Measurements from ENCODE around the gene ZSCAN9.
A peak's percentile ranks its signal among the peaks of the same experiment; 100 is the strongest.

Gene ZSCAN9

DNA sequence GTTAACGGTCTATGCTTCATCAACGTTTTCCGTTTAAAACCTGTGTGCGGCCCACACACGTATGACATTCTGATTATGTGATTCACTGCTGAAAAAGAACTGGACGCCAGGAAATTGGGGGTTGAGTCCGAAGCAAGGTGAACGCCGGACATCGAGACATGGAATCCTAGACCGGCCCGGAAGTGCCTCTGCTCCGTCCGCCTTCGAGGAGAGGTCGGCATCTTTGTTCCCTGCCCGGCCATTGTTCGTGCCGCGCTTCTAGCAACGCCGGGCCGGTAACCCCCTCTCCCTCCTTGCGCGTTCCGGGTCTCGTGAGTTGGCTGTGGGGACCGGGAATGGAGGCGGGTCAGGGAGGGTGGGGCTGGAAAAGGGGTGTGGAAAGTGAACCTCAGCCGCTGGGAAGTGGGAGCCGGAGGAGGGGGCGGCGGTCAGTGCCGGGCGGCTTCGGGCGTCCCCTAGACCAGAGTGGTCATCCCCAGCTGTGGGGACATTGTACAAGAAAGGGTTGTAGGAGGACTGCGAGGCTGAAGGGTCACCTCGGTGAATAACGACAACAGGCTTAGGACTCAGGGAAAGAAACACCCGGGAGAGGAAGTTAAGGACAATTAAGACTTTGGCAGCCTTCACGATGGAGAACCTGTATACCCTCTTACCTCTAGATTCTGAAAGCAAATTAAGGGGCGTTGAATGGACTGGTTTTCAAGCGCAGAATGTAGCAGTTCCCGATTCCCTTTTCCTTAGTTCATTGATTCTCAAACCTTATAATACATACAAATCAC is at the start of gene ZSCAN9:
Gene ZSCAN9 (plus strand): TSS at position 220 of the 779 bp plus-strand sequence. CDS start 1,810 bp downstream, outside the sequence.
- DNase-seq = peak in 13 of 14 donors; percentile 17 to 88 (median 57)

DNA sequence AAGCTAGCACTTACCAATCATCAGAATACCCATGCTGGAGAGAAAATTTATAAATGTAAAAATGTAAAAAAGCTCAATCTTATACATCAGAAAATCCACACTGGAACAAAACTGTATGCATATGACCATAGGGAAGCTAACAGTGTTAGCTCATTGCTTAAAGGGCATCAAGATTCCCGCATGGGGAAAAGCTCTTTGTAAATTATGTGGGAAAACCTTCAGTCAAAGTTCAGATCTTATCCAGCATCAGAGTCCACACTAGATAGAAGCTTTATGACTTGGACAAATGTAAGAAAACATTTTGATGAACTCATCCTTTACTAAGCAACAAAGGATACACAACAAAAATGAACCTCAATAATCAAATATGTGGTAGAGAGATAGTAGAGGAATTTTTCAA is 48.7 kb upstream of the ZSCAN9 start:
- DNase-seq = no peak

DNA sequence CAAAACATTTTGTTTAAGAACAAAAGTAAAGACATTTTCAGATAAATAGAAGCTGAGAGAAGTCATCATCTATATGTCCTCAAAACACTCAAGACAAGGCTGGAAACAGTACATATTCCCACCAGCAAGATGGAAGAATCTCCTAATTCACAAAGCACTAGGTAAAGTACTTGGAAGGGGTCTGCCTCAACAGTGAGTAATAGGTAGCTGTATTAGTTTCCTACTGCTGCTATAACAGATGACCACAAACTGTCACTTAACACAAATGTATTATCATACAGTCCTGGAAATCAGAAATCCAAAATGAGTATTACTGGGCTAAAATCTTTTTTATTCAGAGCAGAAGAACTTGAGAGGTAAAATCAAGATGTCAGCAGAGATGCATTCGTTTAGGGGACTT is 42.8 kb upstream of the ZSCAN9 start:
- no peak for DNase-seq

DNA sequence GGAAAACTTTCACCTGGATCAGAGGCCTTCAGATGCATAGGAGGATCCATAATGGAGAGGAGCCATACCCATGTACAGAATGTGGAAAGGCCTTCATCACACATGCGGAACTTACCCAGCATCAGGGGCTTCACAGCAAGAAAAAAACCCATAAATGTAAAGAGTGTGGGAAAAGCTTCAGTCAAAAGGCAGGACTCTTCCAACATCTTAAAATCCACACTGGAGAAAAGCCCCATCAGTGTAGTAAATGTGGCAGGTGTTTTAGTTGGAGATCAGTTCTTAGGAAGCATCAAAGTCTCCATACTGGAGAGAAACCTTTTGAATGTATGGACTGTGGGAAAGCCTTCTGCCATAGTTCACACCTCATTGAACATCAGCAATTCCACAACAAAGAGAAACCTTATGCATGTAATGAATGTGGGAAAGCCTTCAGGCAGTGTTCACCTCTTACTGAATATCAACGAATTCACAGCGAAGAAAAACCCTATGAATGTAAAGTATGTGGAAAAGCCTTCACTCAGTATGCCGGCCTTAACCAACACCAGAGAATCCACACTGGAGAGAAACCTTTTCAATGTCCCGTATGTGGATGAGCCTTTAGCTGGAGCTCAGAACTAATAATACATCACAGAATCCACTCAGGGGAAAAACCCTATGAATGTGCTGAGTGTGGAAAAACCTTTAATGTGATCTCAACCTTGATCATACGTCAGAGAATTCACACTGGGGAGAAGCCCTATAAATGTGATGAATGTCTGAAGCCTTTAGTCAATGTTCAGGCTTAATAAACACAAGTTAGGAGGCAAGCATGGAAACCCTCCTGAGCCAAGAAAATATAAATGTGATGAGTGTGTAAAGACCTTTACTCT is 36.7 kb upstream of the ZSCAN9 start:
- DNase-seq = no peak

DNA sequence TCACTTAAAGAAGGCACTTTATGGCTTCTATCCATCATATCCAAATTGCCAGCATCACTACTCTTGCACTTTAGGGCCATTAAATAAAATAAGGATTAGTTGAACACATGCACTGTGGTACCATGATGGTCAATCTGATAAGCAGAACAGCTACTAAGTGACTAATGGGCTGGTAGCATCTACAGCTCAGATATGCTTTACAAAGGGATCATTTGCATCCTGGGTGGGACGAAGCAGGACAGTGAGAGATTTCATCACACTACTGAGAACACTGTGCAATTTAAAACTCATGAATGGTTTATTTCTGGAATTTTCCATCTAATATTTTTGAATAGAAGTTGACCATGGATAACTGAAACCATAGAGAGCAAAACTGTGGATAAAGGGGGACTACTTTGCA is 25.1 kb upstream of the ZSCAN9 start:
- no peak for DNase-seq

DNA sequence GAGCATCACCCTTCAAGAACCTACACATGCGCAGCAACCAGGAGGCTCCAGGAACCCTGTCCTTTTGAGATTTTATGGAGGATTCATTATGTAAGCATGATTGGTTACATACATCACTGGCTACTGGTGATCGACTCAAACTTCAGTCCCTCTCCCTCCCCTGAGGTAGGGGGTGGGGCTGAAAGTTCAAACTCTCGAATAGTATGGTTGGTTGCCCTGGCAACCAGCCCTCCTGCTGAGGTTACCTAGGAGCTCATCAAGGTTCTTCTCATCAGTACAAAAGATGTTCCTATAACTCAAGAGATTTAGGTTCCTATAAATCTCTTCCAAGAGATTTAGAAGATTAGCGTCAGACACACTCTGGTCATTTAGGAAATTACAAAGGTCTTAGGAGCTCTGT is 21.9 kb upstream of the ZSCAN9 start:
- DNase-seq = no peak

DNA sequence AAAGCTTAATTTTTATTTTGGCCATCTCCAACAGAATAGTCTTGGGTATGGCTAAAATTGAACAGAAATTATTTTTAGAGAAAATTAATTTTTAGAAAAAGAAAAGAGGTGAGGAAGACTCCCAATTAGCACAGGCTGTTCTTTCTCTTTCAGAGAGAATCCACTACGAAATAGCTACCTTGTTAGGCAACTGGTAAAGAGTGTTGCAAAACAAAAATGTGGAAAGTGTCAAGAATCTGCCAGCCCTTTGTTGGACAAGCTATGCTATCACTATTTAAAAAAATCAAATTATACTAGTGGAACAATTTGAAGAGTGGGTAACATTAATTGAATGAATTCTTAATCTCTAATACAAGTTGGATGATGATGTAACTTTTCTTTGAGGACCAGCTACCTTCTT is 19.2 kb upstream of the ZSCAN9 start:
- no peak for DNase-seq

DNA sequence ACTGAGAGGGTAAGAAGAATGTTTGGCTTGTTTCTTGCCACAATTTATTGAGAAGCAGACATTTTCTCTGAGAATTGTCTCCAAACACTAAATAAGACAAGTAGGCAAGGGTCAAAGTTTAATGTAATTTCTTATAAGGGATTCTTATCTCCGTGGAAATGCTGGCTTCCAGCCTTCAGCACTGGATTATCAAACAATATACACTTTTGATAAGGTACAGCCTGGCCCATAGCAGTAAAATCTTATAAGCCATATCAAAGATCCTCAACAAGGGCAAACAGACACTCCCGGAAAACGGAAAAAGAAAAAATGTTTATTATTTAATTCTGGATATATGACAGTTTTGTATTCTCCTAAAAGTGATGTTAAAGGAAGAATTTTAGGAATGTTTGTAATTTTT is 18.5 kb upstream of the ZSCAN9 start:
- no peak for DNase-seq

GRCh38 chr6:28206928-28207509 is 18.1 kb upstream of the ZSCAN9 start:
- DNase-seq = no peak

DNA sequence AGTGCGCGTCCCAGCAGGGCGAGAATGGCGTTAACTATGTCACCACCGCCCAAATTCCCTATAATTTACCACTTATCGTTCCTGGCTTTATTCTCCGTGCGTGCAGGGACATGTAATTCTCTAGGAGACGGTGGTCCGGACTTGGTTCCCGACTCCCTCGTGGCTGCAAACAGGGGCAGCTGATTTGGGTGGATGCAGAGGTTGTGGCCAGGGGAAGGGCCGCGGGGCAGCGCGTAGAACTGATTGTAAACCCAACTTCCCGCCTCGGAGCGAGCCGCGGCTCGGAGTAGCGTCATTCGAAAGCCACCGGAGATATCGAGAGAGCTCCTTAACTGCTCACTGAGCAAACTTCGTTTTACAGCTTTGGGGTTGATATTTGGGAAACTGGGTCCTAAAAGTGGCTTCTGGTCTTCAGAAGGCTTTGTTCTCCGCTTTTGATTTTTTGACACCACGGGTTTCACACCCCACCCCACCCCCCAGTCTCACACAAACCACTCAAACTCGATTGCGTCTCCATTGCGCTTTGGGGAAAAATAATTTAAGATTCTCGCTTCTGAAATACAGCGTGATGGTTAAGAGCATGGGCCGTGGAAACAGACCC is 17.5 kb upstream of the ZSCAN9 start:
- no peak for DNase-seq

DNA sequence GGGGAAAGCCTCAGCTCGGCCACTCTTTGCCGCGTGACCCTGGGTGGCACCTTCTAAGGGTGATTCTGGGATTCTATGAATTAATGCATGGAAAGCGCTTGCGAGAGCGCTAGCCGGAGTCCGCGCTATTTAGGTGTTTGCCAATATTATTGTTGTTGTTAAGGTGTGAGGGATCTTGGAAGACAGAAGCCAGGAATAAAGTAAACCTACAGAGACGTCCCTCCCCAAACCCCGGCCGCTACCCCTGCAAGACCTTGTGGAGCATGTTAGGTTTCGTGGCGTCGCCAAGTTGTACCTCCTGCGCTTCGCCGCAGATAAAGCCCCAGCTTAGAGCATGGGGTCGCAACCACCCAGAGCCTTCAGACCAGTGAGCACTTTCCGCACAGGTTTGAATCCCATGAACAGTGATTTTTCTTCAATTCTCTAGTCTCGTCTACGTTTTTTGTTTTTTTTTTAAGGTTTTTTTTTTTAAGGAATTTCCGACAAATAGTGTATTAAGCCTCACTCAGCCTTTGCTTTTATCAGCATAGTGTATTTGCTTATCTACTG is 16.9 kb upstream of the ZSCAN9 start:
- DNase-seq = no peak

DNA sequence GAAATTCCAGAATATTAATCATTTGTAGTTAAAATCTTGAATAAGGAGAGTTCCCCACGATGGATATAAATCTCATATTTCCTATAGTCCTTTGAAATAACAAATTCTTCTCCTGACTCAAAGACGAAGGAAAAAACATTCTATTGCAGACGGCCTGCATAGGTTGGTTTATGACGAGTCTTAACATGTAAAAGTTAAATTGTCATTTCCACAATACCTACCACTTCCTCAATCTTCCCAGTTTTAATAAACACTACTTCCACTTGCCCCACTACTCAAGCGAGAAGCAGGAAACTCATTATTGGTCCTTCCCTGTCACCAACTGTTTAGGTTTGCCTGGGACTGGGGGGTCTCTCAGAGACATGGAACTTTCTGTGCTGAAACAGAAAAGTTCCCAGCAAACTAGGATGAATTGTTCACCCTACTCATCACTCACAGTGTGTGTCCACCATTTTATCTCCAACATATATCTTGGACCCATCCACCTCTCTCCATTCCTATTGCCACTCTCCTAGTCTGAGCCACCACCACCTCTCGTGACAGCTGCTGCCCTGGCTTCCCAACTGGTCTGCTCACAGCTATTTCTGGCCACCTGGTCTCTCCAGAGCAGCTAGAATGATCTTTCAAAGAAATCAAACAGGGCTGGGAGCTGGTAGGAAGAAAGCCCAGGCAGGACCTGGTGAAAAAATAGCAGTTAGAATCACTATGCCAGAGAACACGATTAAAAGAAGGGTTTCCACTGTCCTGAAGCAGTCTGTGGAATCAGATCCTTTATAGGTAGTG is 15.1 kb upstream of the ZSCAN9 start:
- DNase-seq = no peak

GRCh38 chr6:28211840-28212509 is 13.1 kb upstream of the ZSCAN9 start:
- DNase-seq = no peak

GRCh38 chr6:28212510-28213212 is 12.4 kb upstream of the ZSCAN9 start:
- no peak for DNase-seq

DNA sequence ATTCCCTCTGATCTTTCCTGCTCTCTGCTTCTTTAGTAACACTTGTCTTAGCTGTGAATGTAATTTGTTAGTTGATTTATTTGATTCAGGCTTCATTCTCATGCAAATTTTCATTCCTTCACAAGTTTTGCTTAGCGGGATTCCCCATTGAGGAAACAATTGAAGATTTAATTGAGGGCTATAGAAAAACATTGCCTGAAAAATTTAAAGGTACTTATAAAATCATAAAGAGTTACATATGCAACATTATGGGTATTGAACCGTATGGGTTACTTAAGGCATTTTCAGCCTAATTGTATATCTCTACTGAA is 11.9 kb upstream of the ZSCAN9 start:
- no peak for DNase-seq

- no peak for DNase-seq
Observed at GRCh38 chr6:28215425-28215824, 9.7 kb upstream of the ZSCAN9 start.

GRCh38 chr6:28217890-28218289 is 7.2 kb upstream of the ZSCAN9 start:
- DNase-seq = no peak

GRCh38 chr6:28218312-28219248 is 6.5 kb upstream of the ZSCAN9 start:
- DNase-seq = peak in 13 of 14 donors; percentile 26 to 79 (median 64)
